Measurements from ENCODE around the gene PHKA1.
"Not testable (repeated sequence)": the region's sequence is repeated elsewhere in the genome, so short reads cannot be mapped to it uniquely, and the experiment has no call there.

The PHKA1 gene

DNA sequence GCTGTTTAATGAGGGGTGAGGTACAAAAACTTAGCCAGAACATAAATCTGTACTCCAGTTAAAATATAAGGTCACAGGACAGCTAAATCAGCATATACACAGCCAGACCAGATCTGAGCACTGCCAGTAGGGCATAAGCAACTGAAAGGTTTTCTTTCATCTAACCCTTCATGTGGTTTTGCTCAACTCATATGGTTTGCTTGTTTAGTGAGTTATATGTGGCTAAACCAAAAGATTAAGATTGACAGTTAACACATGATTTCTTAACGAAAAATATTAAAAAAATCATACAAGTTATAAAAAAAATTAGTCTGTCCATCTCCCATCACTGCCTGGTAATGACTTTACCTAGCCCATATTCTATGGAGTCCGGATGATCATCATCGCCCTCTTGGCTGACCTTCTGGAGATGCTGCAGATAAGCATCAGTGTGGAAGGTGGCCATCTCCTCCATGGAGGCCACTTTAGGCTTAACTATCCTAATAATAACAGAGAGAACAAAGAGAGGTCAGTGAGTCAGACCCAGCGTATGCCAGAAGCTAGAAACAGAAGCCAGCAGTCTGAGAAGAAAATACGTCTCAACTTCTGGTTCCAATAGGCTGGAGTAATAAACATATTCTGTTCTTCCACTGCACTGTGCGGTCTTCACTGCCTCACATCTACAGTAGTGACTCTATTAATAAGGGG, 145.6 kb downstream of the PHKA1 start:
- DNase-seq = no peak

DNA sequence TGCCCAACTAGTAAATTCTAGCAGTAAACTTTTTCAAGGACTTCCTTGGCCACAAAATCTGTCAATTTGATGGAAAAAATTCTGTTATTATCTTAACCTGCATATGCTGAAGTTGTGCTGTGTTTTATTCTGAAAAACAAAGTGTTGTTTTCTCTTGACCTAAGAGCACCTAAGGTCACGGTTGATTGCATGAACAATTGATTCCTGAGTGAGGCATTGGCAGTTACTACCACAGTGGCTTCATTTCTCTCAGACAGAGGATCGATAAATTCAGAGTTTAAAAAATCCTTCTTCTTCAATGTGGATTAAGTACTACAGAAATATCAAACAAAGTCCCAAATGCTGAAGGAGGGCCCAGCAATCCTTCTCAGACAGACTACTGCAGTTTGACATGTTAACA, 147.7 kb downstream of the PHKA1 start:
- no peak for DNase-seq

DNA sequence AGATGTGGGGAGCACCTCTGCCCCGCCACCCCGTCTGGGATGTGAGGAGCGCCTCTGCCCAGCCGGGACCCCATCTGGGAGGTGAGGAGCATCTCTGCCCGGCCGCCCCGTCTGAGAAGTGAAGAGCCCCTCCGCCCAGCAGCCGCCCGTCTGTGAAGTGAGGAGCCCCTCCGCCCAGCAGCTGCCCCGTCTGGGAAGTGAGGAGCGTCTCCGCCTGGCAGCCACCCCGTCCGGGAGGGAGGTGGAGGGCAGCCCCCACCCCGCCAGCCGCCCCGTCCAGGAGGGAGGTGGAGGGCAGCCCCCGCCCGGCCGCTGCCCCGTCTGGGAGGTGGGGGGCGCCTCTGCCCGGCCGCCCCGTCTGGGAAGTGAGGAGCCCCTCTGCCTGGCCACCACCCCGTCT, 154.5 kb downstream of the PHKA1 start:
- DNase-seq = not testable (repeated sequence)

DNA sequence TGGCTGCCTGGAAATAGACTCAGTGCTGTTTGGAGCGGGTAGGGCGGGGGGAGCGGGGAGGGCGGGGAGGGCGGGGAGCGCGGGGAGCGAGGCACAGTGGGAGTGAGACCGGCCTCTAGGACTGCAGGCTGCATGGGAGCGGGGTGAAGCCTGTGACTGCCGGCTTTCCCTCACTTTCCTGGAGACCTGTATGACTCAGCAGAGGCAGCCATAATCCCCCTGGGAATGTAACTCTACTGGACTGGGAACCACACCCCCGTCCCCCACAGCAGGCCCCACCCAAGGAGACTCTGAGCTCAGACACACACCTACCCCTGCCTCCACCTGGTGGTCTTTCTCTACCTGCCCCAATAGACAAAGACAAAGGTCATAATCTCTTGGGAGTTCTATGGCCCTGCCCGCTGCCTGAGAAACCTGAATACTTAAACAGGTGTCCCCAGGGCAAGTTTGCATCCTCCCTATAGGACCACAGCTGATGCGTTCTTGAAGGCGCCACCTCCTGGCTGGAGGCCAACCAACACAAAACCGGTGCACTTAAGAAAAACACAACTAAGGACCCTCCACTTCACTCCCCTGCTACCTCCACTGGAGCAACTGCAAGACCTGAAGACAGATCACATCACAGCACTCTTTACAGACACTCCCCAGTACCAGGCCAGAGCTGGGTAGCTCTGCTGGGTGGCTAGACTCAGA, 159.5 kb downstream of the PHKA1 start:
- DNase-seq = no peak

DNA sequence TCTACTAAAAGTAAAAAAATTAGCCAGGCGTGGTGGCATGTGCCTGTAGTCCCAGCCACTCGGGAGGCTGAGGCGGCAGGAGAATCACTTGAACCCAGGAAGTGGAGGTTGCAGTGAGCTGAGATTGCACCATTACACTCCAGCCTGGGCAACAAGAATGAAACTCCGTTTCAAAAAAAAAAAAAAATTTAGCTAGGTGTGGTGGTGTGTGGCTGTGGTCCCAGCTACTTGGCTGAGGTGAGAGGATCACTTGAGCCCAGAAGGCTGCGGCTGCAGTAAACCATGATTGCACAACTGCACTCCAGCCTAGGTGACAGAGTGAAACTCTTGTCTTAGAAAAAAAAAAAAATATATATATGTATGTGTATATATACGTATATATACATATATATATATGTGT, 161.7 kb downstream of the PHKA1 start:
- not testable (repeated sequence) for DNase-seq

DNA sequence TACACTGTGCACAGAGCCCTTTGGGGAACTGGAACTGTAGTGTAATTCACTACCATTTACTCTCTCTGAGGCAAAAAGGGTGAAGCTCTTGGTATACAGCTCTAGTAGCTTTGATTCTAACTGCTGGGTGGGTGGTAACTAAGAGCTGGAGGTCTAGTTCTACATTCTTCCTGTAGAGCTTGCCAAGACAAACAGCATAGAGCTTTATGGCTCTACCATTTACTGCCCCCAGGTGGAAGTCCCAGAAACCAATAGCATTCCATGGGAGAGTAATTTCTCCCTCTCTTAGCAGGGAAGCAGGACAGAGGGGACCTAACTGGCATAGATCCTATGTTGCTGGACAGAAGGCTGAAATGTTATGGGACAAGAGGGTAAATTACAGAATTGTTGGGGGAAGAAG, 168.1 kb downstream of the PHKA1 start:
- no peak for DNase-seq

DNA sequence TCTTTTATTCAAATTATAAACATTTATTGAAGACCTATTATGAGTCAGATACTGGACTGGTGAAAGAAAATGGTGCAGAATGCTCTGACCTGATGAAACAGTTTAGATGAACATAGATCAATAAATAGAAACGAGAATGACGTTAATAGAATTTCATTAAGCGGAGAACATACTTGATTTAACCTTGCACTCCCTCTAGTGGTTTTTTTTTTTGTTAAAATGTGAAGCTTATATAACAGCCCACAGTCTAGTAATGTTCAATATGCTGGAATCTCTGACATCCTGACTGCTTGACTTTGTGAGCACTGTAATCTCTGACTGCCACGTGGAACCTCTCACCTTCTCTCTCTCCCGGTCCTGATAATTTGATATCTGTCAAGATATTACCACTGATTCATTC, 173.8 kb downstream of the PHKA1 start:
- DNase-seq = no peak

DNA sequence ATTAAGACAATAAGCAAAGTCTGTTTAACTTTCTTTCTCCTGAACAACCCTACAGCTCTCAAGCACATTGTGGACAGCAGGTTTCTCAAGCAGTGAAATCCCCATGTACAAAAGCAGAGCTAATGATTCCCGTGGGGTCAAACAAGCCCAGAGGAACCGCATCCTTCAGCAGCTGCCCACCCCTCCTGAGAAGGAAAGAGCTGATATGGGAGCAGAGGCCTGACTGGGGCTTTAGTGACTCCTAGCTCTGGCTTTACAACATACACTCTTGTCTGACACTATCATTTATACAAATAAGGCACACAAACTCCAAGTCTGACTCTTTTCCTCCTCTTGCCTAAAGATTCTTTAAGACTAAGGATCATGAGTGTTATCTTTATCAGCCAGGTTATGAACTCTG, 174.3 kb downstream of the PHKA1 start:
- no peak for DNase-seq

DNA sequence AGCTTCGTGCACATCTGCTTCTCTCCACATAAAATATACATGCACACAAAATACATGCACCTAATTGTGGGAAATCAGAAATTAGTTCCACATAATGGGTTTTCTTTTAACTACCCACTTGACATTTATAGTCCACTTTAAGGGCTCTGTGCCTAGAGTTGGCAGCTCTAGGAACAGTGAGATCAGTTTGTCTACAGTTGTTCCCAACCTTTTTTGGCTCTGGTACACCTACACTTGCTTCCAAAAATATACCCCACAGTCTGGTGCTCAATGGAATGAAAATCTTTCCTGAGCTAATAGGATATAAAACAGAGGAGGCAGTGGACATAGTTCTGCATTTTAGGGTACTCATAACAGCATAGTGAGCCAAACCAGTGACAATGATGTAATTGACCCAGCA, 177.6 kb downstream of the PHKA1 start:
- DNase-seq = no peak

DNA sequence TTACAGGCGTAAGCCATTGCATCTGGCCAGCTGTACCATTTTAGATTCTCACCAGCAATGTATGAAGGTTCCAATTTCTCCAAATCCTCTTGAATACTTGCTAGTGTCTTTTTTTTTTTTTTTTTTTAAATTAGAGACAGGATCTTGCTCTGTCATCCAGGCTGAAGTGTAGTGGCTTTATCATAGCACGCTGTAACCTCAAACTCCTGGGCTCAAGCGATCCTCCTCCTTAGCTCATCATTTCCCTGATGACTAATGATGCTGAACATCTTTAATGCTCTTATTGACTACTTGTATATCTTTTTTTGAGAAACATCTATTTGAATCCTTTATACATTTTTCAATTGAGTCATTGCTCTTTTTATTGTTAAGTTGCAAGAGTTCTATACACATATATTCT, 181.7 kb downstream of the PHKA1 start:
- no peak for DNase-seq

All from activated CD4-positive, alpha-beta T cell treated with anti-CD3 and anti-CD28 coated beads, Interleukin-2, amount 50 U/mL, for 1 hour (primary cell).